GM18873 (cell line): ENCODE results near the gene DTX4.

Source experiments
- ATAC-seq: cut with Tn5 transposase; IDR thresholded peaks from one replicate; pipeline ENCODE4 v1.9.1; 2021; ENCODE audit warnings: mild to moderate bottlenecking, moderate library complexity, moderate number of reproducible peaks; ENCODE audit not compliant: unreplicated experiment, low FRiP score

DTX4 gene

DNA sequence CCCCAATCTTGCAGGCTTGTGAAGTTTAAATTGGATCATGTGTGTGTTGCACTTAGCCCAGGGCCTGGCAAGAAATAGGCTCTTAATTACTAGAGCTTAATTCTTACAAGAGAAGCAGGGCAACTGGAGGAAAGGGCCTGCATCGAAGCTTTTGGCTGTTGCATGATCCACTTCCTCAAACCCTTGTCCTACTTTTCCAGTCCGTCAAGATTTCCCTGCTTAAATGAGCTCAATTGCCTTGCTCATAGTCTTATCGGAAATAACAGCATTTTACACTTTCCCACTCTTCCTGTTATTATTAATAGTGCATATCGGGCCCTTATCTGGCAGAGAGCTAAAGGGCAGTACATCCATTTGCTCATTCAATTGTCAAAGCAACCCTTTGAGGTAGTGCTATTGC is 18.1 kb downstream of the DTX4 start:
- ATAC-seq: no peak

DNA sequence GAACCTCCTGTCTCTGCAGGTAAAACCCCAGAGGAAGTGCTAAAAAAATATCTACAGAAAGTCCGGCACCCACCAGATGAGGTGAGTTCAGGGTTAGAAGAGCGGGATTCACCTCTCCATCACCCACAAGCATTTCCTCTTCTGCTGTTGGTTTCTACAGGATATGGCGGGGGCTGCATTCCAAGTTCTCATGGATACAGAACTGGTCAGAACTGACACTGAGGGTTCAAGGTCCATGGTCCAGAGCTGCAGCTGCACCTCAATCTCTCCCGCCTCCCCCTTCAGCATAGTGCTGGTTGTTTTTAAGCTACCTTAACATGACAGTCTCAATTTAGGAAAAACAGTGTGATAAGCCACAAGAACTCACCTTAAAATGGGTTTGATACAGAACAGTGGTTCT is 19.2 kb downstream of the DTX4 start:
- no peak for ATAC-seq

DNA sequence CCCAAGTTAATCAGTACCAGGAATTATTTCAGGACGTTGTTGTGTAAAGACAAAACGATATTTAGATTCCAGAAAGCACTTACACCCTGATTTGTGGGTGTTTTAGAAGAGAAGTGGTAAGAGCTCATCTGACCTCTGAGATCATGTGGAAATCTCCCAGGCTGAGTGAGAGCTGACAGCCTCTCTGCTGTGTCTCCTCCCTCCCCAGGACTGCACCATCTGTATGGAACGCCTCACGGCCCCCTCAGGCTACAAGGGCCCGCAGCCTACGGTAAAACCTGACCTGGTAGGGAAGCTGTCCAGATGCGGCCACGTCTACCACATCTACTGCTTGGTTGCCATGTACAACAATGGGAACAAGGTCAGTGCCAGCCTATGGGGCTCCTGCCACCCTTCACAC is 20.0 kb downstream of the DTX4 start:
- no peak for ATAC-seq

DNA sequence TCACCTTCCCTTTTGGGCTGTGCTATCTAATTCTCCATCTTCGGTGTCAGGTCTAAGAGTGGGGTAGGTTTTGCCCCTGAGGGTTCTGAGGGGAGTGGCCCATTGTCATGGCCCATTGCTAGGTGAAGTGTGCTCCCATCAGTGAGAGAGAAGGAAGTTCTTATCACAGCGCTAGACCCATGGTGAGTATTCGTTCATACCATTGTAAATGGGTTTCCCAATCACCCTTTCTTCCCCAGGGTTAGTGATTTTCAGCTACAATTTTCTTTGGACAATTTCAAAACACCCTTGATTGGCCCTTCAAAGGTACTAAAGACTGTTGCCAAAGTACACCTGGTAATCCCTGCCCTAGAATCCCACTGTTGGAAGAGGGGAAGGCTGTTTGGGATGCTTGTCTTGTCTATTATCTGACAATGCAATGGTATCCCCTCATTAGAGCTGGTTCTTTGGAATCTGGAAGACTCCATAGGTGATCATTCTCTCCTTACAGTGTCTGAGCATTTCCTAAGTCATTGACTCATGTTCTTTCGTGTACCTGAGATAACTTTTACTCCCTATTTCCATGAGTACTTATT is 20.6 kb downstream of the DTX4 start:
- ATAC-seq: no peak

DNA sequence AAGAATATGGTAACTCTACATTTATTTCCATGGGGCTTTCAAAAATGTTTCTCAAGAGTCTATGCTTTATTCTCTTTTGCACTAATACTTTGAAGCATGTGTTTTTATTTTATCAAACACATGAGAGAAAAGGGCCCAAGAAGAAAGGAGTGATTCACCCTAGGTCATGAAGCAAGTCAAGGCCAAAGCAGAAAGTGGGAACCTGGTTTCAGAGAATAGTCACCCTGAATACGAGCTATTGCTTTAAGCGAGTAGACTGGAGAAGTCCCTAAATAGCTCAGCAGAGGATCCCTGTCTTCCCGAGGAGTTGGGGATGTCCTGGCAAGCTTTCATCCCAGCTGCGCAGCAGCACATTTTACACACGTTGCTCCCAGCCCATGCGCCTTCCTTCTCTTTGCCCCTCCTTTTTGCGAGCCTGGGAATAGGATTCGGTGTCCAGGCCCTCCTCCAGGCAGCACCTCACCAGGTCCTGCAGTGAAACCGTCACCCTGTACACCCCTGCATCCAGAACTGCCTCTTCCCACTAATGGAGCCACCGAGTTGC is 21.7 kb downstream of the DTX4 start:
- ATAC-seq: no peak

DNA sequence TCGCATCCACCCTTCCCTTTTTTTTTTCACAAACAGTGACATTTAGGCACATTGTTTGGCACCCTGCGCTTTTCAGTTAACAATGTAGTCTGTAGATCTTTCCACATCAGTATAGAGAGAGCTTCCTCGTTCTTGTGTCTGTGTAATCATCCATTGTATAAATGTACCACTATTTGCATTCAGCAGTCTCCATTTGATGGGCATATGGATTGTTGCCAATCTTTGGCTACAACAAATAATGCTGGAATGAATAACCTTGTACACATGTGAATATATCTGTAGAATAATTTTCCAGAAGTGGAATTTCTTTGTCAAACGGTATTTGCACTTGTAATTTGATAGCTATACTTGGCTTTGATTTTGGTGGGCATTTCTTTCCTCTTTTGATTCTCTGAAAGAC is 23.7 kb downstream of the DTX4 start:
- no peak for ATAC-seq

DNA sequence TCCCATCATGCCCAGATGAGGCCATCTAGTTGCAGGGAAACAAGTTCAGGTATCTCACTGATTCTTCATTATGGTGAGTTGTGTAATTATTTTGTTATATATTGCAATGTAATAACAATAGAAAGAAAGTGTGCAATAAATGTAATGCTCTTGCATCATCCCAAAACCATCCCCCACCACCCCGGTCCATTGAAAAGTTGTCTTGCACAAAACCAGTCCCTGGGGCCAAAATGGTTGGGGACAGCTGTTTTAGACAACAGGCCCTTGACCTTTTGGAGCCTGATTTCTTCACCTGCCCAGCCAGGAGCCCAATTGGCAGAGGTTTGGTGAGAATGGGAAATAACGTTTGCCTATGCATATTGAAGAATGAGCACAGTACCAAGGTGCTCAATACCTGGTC is 24.8 kb downstream of the DTX4 start:
- ATAC-seq: no peak

DNA sequence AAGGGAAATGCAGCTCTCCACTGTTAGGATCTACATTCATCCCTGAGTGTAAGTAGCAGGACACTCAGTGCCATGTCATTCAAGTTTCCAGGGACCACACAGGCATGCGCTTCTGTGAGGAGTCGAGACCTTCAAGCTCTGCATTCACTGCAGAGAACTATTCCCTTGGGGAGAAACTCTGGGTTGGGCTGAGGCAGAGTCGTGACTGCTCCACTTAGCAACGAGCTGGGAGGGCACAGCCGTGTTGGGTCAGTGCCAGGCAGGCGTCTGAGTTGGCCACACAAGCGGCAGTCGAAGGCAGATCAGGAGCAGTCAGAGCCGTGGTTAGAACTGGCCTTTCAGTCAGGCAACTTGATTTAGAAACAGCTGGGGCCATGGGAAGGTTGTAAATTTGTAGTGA is 26.1 kb downstream of the DTX4 start:
- ATAC-seq: no peak

DNA sequence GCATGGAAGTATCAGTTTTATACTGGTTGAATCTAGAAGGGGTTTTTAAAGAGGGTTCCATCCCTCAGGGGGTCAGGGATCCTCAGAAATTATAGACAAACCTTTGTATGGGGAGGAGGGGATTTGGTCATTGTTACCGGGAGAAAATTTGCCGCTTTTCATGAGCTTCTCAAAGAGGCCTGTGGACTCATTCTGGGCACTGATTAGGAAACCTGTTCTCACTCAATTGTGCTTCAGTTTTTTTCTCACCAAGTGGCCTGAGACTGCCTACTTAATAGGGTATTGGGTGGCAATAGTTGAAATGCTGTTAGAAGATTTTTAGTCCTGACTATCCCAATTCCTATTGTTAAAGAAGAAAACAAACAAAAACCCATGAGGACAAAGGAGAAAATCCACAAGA is 26.8 kb downstream of the DTX4 start:
- ATAC-seq: no peak

DNA sequence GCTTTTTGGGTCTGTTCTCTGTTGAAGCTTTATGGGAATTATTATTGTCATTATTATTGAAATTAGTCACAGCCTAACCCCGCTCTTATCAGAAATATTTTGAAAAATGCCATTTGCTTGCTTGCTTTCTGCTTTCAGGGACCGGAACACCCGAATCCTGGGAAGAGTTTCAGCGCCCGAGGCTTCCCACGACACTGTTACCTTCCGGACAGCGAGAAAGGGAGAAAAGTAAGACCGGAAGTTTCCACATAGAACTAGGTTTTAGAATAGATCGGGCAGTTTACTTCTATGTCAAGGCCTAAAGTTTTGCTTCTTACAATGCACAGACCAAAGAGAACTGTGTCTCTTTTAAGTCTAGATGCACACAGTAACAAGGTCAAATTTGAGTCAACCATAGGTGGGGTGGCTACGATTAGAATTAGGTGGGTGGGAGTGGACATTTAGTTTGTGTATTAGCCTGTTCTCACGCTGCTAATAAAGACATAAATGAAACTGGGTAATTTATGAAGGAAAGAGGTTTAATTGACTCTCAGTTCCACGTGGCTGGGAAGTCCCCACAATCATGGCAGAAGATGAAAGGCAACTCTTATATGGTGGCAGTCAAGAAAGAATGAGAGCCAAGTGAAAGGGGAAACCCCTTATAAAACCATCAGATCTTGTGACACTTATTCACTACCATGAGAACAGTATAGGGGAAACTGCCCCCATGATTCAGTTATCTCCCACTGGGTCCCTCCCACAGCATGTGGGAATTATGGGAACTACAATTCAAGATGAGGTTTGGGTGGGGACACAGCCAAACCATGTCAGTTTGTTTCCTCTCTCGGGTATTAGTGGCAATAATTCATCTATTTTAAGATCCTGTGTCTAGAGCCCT is 27.9 kb downstream of the DTX4 start:
- ATAC-seq: no peak

DNA sequence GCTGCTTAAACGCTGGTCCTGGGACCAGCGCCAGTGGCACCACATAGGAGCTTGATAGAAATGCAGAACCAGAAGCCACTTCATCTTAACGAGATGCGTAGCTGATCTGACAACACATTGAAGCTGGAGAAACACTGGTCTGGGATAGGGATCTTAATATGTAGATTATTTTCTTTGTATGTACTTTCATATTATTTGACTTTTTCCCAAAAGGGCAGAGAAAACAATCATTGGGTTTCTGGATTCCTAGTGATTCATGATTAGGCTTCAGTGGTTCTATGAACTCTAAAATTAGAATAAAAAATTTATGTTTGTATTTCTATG is 28.5 kb downstream of the DTX4 start:
- no peak for ATAC-seq

DNA sequence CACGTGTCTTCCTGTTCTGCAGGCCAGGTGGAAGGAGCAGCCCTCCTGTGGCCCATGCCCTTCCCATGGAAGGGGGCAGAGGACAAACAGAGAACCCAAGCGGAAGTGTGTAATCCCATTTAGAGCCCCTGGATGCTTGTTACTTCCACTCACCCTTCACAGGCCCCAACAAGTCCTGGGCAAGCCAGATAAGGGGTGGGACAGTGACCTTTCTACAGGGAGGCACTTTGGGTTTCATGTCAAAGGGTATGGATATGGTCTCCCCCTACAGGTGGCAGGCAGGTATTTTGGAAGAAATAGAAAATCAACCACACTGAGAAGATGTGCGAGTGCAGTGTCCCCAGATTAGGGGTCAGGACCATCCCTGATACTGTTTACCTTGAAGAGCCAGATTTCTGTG is 29.4 kb downstream of the DTX4 start:
- ATAC-seq: no peak

DNA sequence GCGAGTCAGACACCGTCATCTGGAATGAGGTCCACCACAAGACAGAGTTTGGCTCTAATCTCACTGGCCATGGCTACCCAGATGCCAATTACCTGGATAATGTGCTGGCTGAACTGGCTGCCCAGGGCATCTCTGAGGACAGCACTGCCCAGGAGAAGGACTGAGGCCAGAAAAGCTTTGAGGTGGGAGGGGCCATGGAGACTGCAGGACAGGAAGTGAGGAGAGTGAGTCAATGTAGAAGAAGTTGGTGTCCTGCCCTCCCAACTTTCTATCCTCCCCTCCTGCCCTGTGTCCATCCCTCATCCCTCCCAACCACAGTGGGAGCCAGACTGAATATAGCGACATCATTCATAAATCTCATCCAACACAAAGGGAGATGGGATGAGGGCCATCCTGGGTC is 32.8 kb downstream of the DTX4 start:
- ATAC-seq: no peak

DNA sequence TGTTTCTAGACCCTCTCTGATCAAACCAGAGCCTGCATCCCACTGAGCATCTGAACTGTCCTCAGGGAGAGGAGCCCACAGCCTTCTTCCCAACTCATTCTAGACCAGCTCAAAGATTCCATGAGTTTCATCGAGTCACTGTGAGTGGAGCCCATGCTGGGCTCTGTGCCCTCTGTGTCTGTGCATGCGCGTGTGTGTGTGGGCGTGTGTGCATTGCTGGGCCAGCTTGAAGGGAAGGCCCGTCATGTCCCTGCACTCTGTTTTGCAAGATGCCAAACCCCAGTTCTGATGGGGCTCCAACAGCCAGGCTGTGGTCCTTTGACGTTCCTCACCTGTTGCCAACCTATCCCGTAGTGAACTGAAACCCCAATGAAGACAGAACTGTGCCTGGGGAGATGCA is 33.7 kb downstream of the DTX4 start:
- no peak for ATAC-seq

DNA sequence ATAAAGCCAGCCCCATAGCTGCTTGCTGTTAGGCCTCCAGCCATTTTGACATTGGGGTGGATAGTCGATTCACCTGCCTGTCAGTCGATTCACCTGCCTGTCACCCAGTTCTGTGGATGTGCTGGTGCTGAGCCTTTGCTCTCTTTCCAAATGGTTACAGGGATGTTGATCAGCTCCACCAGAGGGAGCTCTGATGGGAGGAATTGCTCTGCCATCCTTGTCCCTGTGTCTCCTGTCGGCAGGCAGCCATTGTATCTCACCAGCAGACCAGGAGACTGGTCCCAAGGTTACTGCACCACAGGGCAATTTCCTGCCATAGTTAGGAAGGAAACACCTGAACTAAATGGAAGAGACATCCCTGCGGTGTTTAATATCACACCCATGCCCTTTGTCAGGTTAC is 34.7 kb downstream of the DTX4 start:
- ATAC-seq: no peak

DNA sequence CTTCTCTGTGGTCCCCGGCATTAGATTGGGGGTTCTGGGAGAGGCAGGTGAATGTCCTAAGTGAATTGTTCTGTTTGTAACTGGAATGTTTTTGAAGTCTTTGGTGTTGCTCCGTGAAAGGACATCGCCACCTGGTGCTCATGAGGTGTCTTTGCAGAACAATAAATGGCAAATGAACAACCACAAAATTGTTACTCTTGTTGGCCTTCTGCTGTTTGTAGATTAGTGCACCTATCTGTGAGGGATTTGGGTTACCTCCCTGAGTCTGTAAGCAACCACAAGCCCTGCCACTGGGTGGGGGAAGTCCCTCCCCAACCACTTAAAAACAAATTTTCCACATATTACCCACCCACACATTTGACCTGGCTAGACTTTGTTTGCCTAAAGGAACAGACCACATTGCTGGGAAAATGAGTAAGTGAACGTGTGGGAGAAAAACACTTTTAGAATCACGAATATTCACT is 36.1 kb downstream of the DTX4 start:
- peak; percentile 72 for ATAC-seq

DNA sequence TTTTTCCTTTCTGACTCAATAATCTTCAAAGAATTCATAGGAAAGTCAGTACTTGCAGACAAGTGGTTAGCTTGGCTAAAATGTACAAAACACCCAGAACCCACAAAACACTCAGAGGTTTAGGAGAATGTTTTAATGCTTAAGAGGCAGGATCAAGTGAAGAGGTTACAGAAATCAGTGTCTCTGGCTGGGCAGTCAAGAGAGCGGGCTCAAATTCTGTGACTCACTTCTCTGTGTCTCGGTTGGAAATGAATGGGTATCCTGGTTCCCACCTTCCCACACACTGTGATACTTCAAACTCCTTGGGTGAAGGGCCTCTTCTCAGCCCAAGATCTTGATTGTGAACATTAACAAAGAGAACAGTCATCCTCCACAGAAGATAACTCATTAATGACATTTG is 37.0 kb downstream of the DTX4 start:
- no peak for ATAC-seq

DNA sequence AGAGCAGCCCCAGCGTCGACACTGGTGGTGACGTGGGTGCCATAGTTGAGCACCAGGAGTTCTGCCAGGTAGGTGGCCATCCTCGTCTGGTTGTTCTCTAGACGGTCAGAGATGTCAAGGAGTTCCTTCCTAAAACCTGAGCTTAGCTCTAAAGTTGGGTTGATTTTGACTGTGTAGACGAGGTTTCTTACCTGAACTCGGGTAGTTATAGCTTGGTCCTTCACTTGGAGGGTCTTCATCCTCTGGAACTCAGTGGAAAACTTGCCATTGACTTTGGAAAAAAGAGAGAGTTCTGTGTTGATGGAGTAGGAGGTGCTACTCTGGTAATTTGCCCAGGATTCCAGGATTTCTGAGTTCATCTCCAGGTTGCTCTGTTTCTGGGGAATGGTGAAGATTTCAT is 40.3 kb downstream of the DTX4 start:
- ATAC-seq: no peak

DNA sequence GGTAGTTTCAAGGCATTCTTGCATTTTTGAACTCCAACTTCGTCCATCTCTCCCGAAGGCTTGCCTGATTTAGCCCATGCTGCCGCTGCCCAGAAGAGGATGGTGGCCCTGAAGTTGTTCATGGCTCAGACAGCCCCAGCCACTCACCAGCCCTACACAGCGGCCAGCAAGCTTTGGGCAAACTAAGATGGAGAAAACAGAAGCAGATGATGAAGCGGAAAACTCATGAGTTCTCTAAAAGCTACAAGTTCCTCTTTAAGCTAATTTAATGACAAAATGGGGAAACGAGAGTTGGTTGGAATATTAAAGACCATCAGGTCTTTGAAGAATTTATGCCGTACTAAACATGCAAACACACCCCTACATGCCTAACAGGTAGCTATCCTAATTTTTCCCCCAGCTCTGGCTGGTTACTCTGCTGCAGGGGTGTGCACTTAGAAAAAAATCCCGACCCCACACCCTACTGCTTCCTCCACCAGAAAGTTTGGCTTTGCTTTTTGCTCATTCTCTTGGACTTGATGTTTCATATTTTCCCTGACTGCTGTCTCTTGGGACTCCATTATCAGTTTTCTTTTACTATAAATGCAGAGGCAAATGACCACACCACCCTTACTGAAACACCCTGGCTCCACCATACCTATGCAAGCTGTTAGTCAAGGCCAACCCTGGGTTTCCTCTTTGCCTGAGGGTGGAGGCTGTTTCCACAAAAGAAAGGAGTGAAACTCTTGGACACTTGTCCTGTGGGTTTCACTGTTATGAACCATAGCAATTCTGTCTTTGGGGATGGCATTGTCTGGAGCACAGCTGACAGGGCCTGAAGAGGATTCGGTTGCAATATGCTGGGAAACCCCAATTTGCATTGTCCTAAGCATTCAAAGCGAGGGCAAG is 41.1 kb downstream of the DTX4 start, which contains the start of gene MPEG1:
TSS of gene MPEG1 (minus strand) at position 184 of the 888 bp plus-strand sequence. CDS start at position 122, 62 bp downstream.
- ATAC-seq: no peak

DNA sequence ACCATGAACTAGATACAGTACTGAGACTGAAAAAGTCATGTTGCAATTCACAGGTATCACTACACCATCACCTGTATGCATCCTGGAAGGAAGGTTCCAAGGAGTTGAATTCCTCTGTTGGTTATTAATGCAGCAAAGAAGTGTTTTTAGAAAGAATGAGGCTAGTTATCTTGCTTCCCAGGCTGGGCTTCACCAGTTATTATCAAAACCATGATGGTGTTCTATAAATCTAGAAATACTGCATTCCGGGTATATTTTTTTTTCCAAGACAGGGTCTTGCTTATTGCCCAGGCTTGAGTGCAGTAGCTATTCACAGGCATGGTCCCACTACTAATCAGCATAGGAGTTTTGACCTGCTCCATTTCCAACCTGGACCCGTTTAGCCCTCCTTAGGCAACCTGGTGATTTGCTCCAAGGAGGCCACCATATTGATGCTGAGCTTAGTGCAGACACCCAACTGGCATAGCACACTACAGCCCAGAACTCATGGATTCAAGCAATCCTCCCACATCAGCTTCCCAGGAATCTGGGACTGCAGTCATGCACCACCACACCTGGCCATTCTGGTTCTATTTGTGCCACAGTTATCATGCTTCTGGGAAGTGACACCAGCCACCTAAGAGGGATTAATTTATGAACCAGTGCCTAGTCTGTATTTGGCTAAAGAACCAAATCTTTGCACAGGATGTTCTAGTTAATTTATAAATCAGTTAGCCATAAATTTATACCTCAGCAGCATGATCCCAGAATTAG is 42.4 kb downstream of the DTX4 start:
- ATAC-seq: no peak
